Measurements from ENCODE around the gene PDE2A. TPM values are rescaled to one million over a fixed set of nuclear protein-coding genes. Genes with fewer than 3 reads are reported as not detected.
A peak's percentile ranks its signal among the peaks of the same experiment; 100 is the strongest.

PDE2A gene
- polyA plus RNA-seq, 3 donors: 0.18 to 1.7 (median 0.53) TPM

DNA sequence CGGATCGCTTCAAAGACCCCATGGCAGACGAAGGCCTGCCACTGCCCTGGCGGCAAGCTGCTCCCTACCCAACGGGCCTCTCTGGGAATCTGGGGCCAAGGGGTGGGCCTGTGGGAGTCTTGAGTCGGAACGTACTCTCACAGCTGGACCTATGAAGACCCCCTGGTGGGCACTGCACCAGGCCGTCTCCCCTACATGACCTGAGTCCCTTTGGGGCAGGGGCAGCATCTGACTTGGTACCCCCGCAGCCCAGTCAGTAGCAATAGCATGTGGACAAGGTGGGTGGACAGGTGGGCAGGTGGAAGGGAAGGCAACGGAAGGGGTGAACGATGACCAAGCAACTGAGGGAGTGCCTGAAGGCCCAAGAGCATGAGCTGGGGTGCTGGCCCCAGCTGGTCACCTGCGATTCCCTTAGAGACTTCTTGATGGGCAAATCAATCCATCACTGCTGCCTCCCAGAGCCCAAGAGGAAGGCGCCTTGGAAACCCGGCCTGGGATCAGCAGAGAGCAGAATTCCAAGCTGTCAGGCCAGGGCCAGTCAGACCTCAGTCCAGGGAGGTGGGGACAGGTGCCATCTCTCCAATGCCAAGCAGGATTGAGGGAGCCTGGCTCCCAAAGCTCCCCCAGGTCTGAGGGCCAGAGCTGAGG, 42.7 kb upstream of the PDE2A start:
- DNase-seq: no peak
- Histone ChIP-seq H4K20me1 (ENCODE audit: insufficient read depth, low read length) (peaks cover 100% of the 10 kb centered on the region), H3K4me1 (ENCODE audit: control insufficient read depth in 1 of 2, insufficient read depth in 2 of 2, low read length in 2 of 2) (peaks cover 60 to 89% of the 10 kb centered on the region in 2 donors), H3K27me3 (ENCODE audit: control insufficient read depth in 2 of 2, insufficient read depth in 2 of 2, low read length in 2 of 2) (no peaks in the 10 kb centered on the region), H3K4me3 (replicated peaks in 1 of 3; ENCODE audit: low read depth in 2 of 3, low read length in 3 of 3) (no peak overlapping the region), H3K27ac (ENCODE audit: low read depth in 1 of 2, low read length in 2 of 2) (peak overlapping the region in 1 of 2 donors; percentile 85), H3K4me2 (replicated peaks; ENCODE audit: extremely low read depth, low read length, poor library complexity, severe bottlenecking) (no peak overlapping the region), H3K36me3 (replicated peaks in 1 of 2; ENCODE audit: control insufficient read depth in 1 of 2, insufficient read depth in 2 of 2, low read length in 2 of 2) (peaks cover 59 to 91% of the 10 kb centered on the region in 2 donors), H2AFZ (ENCODE audit: insufficient read depth, low read depth, low read length, poor library complexity, severe bottlenecking) (no peak overlapping the region), H3K9ac (ENCODE audit: insufficient read depth, low read length, poor library complexity, severe bottlenecking) (no peak overlapping the region), H3K9me3 (replicated peaks in 1 of 2; ENCODE audit: control insufficient read depth in 1 of 2, insufficient read depth in 1 of 2, low read length in 2 of 2) (no peaks in the 10 kb centered on the region), H3K79me2 (ENCODE audit: insufficient read depth, low read length) (peaks cover 100% of the 10 kb centered on the region)
- WGBS (ENCODE audit: insufficient coverage): 97% methylated on average over 14 of the region's 14 CpGs
- no peak for TF ChIP-seq CTCF (IDR thresholded peaks at IDR 0.05)
- Mint-ChIP-seq H3K36me3 (peaks cover 71 to 95% of the 10 kb centered on the region in 2 donors), H3K4me3 (no peak overlapping the region), H3K27ac (peak overlapping the region in 5 of 7 donors; percentile 11 to 98 (median 66)), H3K9me3 (no peaks in the 10 kb centered on the region), H3K27me3 (ENCODE audit: low read depth in 3 of 3) (peaks cover 0 to 9% (median 0%) of the 10 kb centered on the region in 3 donors), H3K4me1 (peaks cover 81% of the 10 kb centered on the region)
- intact Hi-C loops (cut with micrococcal nuclease): loop anchor here in 1 of 2 donors (10.0 kb wide), 1 partner anchor 458 kb away; no protein-coding TSS in a partner anchor

DNA sequence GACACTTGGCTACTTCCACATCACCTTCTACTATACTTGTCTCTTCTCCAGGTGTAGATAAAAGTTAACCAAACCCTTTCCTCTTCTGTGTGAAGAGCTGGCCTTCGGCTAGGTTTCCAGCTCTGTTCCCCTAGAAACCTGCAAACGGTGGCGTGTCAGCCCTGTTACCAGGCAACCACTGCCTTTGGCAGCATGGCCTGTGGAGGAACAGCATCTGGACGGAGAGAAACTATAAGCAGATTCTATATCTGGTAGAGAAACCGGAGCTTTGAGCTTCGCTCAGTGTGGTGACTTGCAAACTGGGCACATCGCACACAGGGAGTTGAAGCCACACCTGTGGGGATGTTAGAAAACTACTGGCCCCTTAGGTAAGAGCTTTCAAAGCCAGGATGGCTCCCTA, 42.1 kb upstream of the PDE2A start:
- H3K27ac Mint-ChIP-seq: peak overlapping the region in 4 of 7 donors; percentile 53 to 77 (median 66)
- no peaks in the 10 kb centered on the region for H3K27me3 ChIP-seq (ENCODE audit: control insufficient read depth in 2 of 2, insufficient read depth in 2 of 2, low read length in 2 of 2)
- H2AFZ ChIP-seq (ENCODE audit: insufficient read depth, low read depth, low read length, poor library complexity, severe bottlenecking): no peak overlapping the region
- 85% methylated on average over 7 of the region's 7 CpGs for WGBS (ENCODE audit: insufficient coverage)
- peak overlapping the region in 1 of 2 donors; percentile 85 for H3K27ac ChIP-seq (ENCODE audit: low read depth in 1 of 2, low read length in 2 of 2)
- H3K9ac ChIP-seq (ENCODE audit: insufficient read depth, low read length, poor library complexity, severe bottlenecking): no peak overlapping the region
- TF ChIP-seq CTCF (IDR thresholded peaks at IDR 0.05): no peak
- peaks cover 100% of the 10 kb centered on the region for H4K20me1 ChIP-seq (ENCODE audit: insufficient read depth, low read length)
- peaks cover 0 to 9% (median 0%) of the 10 kb centered on the region in 3 donors for H3K27me3 Mint-ChIP-seq (ENCODE audit: low read depth in 3 of 3)
- H3K4me2 ChIP-seq (replicated peaks; ENCODE audit: extremely low read depth, low read length, poor library complexity, severe bottlenecking): no peak overlapping the region
- H3K4me1 Mint-ChIP-seq: peaks cover 74% of the 10 kb centered on the region
- intact Hi-C loops (cut with micrococcal nuclease): loop anchor here in 1 of 2 donors (10.0 kb wide), 1 partner anchor 459 kb away; no protein-coding TSS in a partner anchor
- no peak overlapping the region for H3K4me3 Mint-ChIP-seq
- H3K9me3 ChIP-seq (replicated peaks in 1 of 2; ENCODE audit: control insufficient read depth in 1 of 2, insufficient read depth in 1 of 2, low read length in 2 of 2): no peaks in the 10 kb centered on the region
- H3K4me3 ChIP-seq (replicated peaks in 1 of 3; ENCODE audit: low read depth in 2 of 3, low read length in 3 of 3): no peak overlapping the region
- H3K4me1 ChIP-seq (ENCODE audit: control insufficient read depth in 1 of 2, insufficient read depth in 2 of 2, low read length in 2 of 2): peaks cover 54 to 83% of the 10 kb centered on the region in 2 donors
- H3K36me3 Mint-ChIP-seq: peaks cover 70 to 95% of the 10 kb centered on the region in 2 donors
- DNase-seq: no peak
- H3K79me2 ChIP-seq (ENCODE audit: insufficient read depth, low read length): peaks cover 100% of the 10 kb centered on the region
- no peaks in the 10 kb centered on the region for H3K9me3 Mint-ChIP-seq
- H3K36me3 ChIP-seq (replicated peaks in 1 of 2; ENCODE audit: control insufficient read depth in 1 of 2, insufficient read depth in 2 of 2, low read length in 2 of 2): peaks cover 65 to 91% of the 10 kb centered on the region in 2 donors
